Sigmoid colon (tissue), 3 donors: ENCODE measurements around the gene PSORS1C1.

Experiments
- CTCF ChIP-seq, 4 experiments: fragments of 450-650 bp in 3 of 4; fragments of 200-600 bp in 1 of 4; IDR thresholded peaks; one replicate each; pipeline ENCODE4 v1.5.1; 2016 to 2019; ENCODE audit warnings: antibody characterized with exemption in 4 of 4, mild to moderate bottlenecking in 3 of 4, moderate library complexity in 2 of 4
- POLR2A ChIP-seq, 2 donors: fragments of 450-650 bp; IDR thresholded peaks; one replicate each; pipeline ENCODE4 v1.6.1; 2016; ENCODE audit warnings: antibody characterized with exemption in 2 of 2, mild to moderate bottlenecking in 2 of 2, moderate library complexity in 2 of 2

DNA sequence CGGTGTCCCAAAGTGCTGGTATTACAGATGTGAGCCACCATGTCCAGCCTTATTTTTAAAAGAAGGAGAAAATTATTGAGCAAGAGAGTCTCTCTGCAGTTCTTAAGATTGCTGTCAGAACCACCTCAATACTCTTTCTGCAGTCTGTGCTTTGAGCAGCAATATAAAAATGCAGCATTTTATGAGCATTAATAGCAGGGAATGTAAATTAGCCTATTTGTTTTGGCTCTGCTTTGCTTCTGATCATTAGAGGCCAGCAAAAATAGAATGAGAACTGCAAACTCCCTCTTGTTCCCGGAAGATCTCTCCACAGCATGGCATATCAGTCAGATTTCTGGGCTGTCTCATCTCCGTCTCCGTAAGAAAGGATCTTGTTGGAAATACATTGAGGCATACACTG lies 38.0 kb upstream of the PSORS1C1 start:
- TF ChIP-seq CTCF (IDR thresholded peaks at IDR 0.05) (no peak), POLR2A (IDR thresholded peaks at IDR 0.05) (no peak)
